ENCODE measurements around the gene CREBBP.

GRCh38 chr16:3868556-3868955 lies 12.0 kb downstream of the CREBBP start:
- TF ChIP-seq CTCF (IDR thresholded peaks at IDR 0.05), result no peak
- TF ChIP-seq POLR2A (IDR thresholded peaks at IDR 0.05), result no peak
